Endothelial cell of umbilical vein (primary cell): Measurements from ENCODE around the gene MCEMP1. TPM values are rescaled to one million over a fixed set of nuclear protein-coding genes. Genes with fewer than 3 reads are reported as not detected.

Experiments used
- BruUV-seq: library from RNA; stranded (reverse); fragments of 400-500 nt; replicated peaks from 2 replicates; lab custom pipeline; 2021; lab: Mats Ljungman, UMichigan
- CTCF ChIA-PET: fragments of 300-600, 350-600 bp; sonication (Branson Sonifier 250); formaldehyde crosslinking; loops from one replicate; lab custom pipeline; 2021; ENCODE audit warnings: antibody characterized with exemption, inconsistent platforms; lab: Charles Lee
- POLR2A ChIA-PET: fragments of 300-600, 350-600 bp; sonication (Branson Sonifier 250); formaldehyde crosslinking; loops from one replicate; lab custom pipeline; 2021; ENCODE audit warnings: antibody characterized with exemption, inconsistent platforms; lab: Charles Lee
- DNase-seq: peaks from one replicate; pipeline ENCODE4 v3.0.0-alpha.2; 2011; ENCODE audit warnings: low read depth, low spot score
- FAIRE-seq: peaks from 2 replicates; lab custom pipeline; 2011; peaks lifted over from hg19 to GRCh38; lab: Jason Lieb, UNC
- H2AFZ ChIP-seq: 2 replicates; pipeline ENCODE4 v1.6.0; 2012; ENCODE audit warnings: low read depth, low read length, control low read depth, inconsistent platforms
- H3K27ac ChIP-seq: 2 replicates; pipeline ENCODE4 v1.5.1; 2011; ENCODE audit warnings: low read depth, mild to moderate bottlenecking, control low read depth, low read length, moderate library complexity; ENCODE audit not compliant: insufficient read depth
- H3K27me3 ChIP-seq, 2 experiments: 2 replicates each; pipeline versions ENCODE4 v1.6.0 to v1.6.1; 2011; ENCODE audit warnings: low read length in 2 of 2, mixed read lengths in 1 of 2; ENCODE audit not compliant: control insufficient read depth in 2 of 2, insufficient read depth in 2 of 2
- H3K36me3 ChIP-seq, 2 experiments: 2 replicates in 1 of 2; 3 replicates in 1 of 2; pipeline ENCODE4 v1.5.1; 2011; ENCODE audit warnings: low read length in 2 of 2, mild to moderate bottlenecking in 1 of 2, moderate library complexity in 1 of 2; ENCODE audit not compliant: control insufficient read depth in 2 of 2, insufficient read depth in 2 of 2; ENCODE audit errors: extremely low read depth in 1 of 2
- H3K4me1 ChIP-seq: 3 replicates; pipeline ENCODE4 v1.5.1; 2011; ENCODE audit warnings: mild to moderate bottlenecking, low read length; ENCODE audit not compliant: control insufficient read depth, insufficient read depth; ENCODE audit errors: extremely low read depth
- H3K4me2 ChIP-seq: 2 replicates; pipeline ENCODE4 v1.6.1; 2011; ENCODE audit warnings: low read length, control low read depth, mixed read lengths; ENCODE audit not compliant: insufficient read depth
- H3K4me3 ChIP-seq, 3 experiments: fragments of 200-600 bp in 1 of 3; sonication (generic), shearing (Covaris generic) in 1 of 3; replicated peaks in 1 of 3; 2 replicates each; pipeline ENCODE4 v1.5.1; 2011 to 2016; ENCODE audit warnings: control low read depth in 3 of 3, low read length in 3 of 3, mild to moderate bottlenecking in 2 of 3, inconsistent platforms in 1 of 3, low read depth in 1 of 3, moderate library complexity in 1 of 3; ENCODE audit not compliant: insufficient read depth in 1 of 3
- H3K79me2 ChIP-seq: 2 replicates; pipeline ENCODE4 v1.6.0; 2012; ENCODE audit warnings: low read length, inconsistent platforms; ENCODE audit not compliant: control insufficient read depth, insufficient read depth
- H3K9ac ChIP-seq: replicated peaks from 2 replicates; pipeline ENCODE3; 2011; ENCODE audit warnings: low read length, control low read depth; ENCODE audit not compliant: insufficient read depth; ENCODE audit errors: extremely low read depth
- H3K9me1 ChIP-seq: replicated peaks from 3 replicates; pipeline ENCODE4 v1.6.0; 2011; ENCODE audit warnings: mild to moderate bottlenecking, low read length; ENCODE audit not compliant: control insufficient read depth, insufficient read depth; ENCODE audit errors: extremely low read depth
- H3K9me3 ChIP-seq: replicated peaks from 2 replicates; pipeline ENCODE4 v1.5.1; 2012; ENCODE audit warnings: low read length, inconsistent platforms; ENCODE audit not compliant: control insufficient read depth, insufficient read depth
- H4K20me1 ChIP-seq: replicated peaks from 2 replicates; pipeline ENCODE3; 2011; ENCODE audit warnings: mild to moderate bottlenecking, low read length; ENCODE audit not compliant: control insufficient read depth, insufficient read depth; ENCODE audit errors: extremely low read depth
- EZH2 ChIP-seq: IDR thresholded peaks from 2 replicates; pipeline ENCODE4 v1.6.1; 2012; ENCODE audit warnings: borderline replicate concordance, low read depth, mild to moderate bottlenecking, moderate library complexity, low read length, inconsistent platforms; ENCODE audit not compliant: severe bottlenecking
- FOS ChIP-seq: IDR thresholded peaks from 2 replicates; pipeline ENCODE4 v1.6.1; 2011; ENCODE audit warnings: mild to moderate bottlenecking, low read length, moderate library complexity, borderline replicate concordance; ENCODE audit not compliant: insufficient read depth
- GATA2 ChIP-seq: IDR thresholded peaks from 2 replicates; pipeline ENCODE4 v1.7.0; 2011; ENCODE audit warnings: low read depth, mild to moderate bottlenecking, moderate library complexity, mixed read lengths, low read length; ENCODE audit not compliant: insufficient read length, insufficient read depth
- JUN ChIP-seq: IDR thresholded peaks from 2 replicates; pipeline ENCODE4 v1.6.1; 2011; ENCODE audit warnings: borderline replicate concordance, low read depth; ENCODE audit not compliant: insufficient read length, insufficient read depth
- MAX ChIP-seq: IDR thresholded peaks from 2 replicates; pipeline ENCODE4 v1.6.1; 2011; ENCODE audit not compliant: insufficient read depth, insufficient read length
- MYC ChIP-seq: IDR thresholded peaks from one replicate; pipeline ENCODE4 v1.6.1; 2011; ENCODE audit warnings: mild to moderate bottlenecking, low read depth, low read length
- POLR2A ChIP-seq: IDR thresholded peaks from 2 replicates; pipeline ENCODE4 v1.6.1; 2012; ENCODE audit warnings: low read depth, mild to moderate bottlenecking, control low read depth, low read length
- POLR2AphosphoS5 ChIP-seq: IDR thresholded peaks from 2 replicates; pipeline ENCODE4 v1.6.1; 2012; ENCODE audit warnings: low read depth, mild to moderate bottlenecking, control low read depth, low read length, moderate library complexity; ENCODE audit not compliant: insufficient read depth
- dilution Hi-C: fragments of 300-500 bp; cut with MboI; formaldehyde crosslinking; loops from one replicate; pipeline ENCODE4 v1.15.0; 2019; ENCODE audit warnings: low sequenced_read_pairs; ENCODE audit not compliant: extremely low pct_ligation_motif_present
- intact Hi-C: fragments of 100-400 bp; cut with micrococcal nuclease; formaldehyde crosslinking; loops from one replicate; pipeline ENCODE4 v1.10.0; 2022
- polyA plus RNA-seq, 4 experiments: library from polyadenylated mRNA; depleted of rRNA in 3 of 4; stranded (reverse) in 3 of 4; unstranded in 1 of 4; fragments of >200 nt; gene quantifications; 2 replicates each; pipeline versions ENCODE4 v1.2.1 to v1.2.3, GENCODE V29; 2011 to 2012; ENCODE audit warnings: missing spikeins in 1 of 4
- total RNA-seq: library from RNA; stranded (reverse); gene quantifications from 2 replicates; pipeline ENCODE4 v1.2.3, GENCODE V29; 2021
- TF ChIP-seq, protein P1 (sequence below), 2 donors: IDR thresholded peaks; 1 replicate in 1 of 2; 2 replicates in 1 of 2; pipeline ENCODE4 v1.5.1; 2011; ENCODE audit warnings: low read length in 2 of 2, mild to moderate bottlenecking in 2 of 2, moderate library complexity in 2 of 2, control low read depth in 1 of 2, inconsistent platforms in 1 of 2, low read depth in 1 of 2; ENCODE audit not compliant: insufficient read depth in 1 of 2; ENCODE audit errors: extremely low read depth in 1 of 2

MCEMP1 gene
- total and polyA plus RNA-seq, 2 donors (not counting 3 experiments of a cell fraction or from before 2014, with no cell fraction given), result not detected

GRCh38 chr19:7722231-7722651, 45.4 kb downstream of the MCEMP1 start:
- CTCF ChIA-PET, result interaction anchor here (0.6 to 0.7 kb wide), 2 partner anchors 41 to 66 kb away, joined by 3 to 4 read pairs; partner anchors contain the start of gene TRAPPC5
- Histone ChIP-seq H3K36me3 (no peaks in the 10 kb centered on the region), H3K79me2 (no peaks in the 10 kb centered on the region), H3K27me3 (peaks cover 0 to 2% of the 10 kb centered on the region in 2 experiments), H3K4me3 (no peak overlapping the region), H3K9me3 (no peaks in the 10 kb centered on the region), H3K4me2 (no peak overlapping the region), H3K27ac (no peak overlapping the region), H2AFZ (no peak overlapping the region), H3K4me1 (no peaks in the 10 kb centered on the region), H3K9me1 (no peaks in the 10 kb centered on the region), H4K20me1 (no peaks in the 10 kb centered on the region), H3K9ac (no peak overlapping the region)
- DNase-seq (no peak), FAIRE-seq (no peak)
- intact Hi-C loops (no loop called here), dilution Hi-C loops (no loop called here)
- POLR2A ChIA-PET, result no interaction called here
- TF ChIP-seq MYC (no peak), MAX (no peak), EZH2 (no peak), JUN (no peak), FOS (no peak), POLR2A (no peak), GATA2 (no peak), POLR2AphosphoS5 (no peak)
- TF ChIP-seq, protein P1, sequence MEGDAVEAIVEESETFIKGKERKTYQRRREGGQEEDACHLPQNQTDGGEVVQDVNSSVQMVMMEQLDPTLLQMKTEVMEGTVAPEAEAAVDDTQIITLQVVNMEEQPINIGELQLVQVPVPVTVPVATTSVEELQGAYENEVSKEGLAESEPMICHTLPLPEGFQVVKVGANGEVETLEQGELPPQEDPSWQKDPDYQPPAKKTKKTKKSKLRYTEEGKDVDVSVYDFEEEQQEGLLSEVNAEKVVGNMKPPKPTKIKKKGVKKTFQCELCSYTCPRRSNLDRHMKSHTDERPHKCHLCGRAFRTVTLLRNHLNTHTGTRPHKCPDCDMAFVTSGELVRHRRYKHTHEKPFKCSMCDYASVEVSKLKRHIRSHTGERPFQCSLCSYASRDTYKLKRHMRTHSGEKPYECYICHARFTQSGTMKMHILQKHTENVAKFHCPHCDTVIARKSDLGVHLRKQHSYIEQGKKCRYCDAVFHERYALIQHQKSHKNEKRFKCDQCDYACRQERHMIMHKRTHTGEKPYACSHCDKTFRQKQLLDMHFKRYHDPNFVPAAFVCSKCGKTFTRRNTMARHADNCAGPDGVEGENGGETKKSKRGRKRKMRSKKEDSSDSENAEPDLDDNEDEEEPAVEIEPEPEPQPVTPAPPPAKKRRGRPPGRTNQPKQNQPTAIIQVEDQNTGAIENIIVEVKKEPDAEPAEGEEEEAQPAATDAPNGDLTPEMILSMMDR (IDR thresholded peaks at IDR 0.05; ENCODE audit: extremely low read depth in 1 of 2, insufficient read depth in 1 of 2, low read depth in 1 of 2, low read length in 2 of 2), result no peak
- BruUV-seq, result no TSS peak
